Mononuclear cell (primary cell): Measurements from ENCODE around the gene ZBTB7C. TPM values are rescaled to one million over a fixed set of nuclear protein-coding genes. Genes with fewer than 3 reads are reported as not detected.

ENCODE experiments used
- H3K27me3 ChIP-seq: 2 replicates; pipeline ENCODE4 v1.6.0; 2011; ENCODE audit warnings: low read length, control low read depth; ENCODE audit not compliant: insufficient read depth
- H3K4me1 ChIP-seq: 2 replicates; pipeline ENCODE4 v1.5.1; 2011; ENCODE audit warnings: mild to moderate bottlenecking, low read length, control low read depth; ENCODE audit not compliant: insufficient read depth
- H3K4me3 ChIP-seq: 2 replicates; pipeline ENCODE4 v1.5.1; 2011; ENCODE audit warnings: mild to moderate bottlenecking, low read length, moderate library complexity
- H3K9me3 ChIP-seq: 2 replicates; pipeline ENCODE4 v1.5.1; 2011; ENCODE audit warnings: low read depth, mild to moderate bottlenecking, control low read depth, low read length
- total RNA-seq: library from RNA; depleted of rRNA; stranded (reverse); fragments of >200 nt; gene quantifications from one replicate; pipeline ENCODE4 v1.2.3, GENCODE V29; 2012

The ZBTB7C gene
- total RNA-seq, 1 donor = not detected

GRCh38 chr18:48109961-48110493, 299.2 kb downstream of the ZBTB7C start:
- H3K9me3 ChIP-seq = no peaks in the 10 kb centered on the region
- H3K4me1 ChIP-seq = no peaks in the 10 kb centered on the region
- no peak overlapping the region for H3K4me3 ChIP-seq
- no peaks in the 10 kb centered on the region for H3K27me3 ChIP-seq

- Histone ChIP-seq H3K9me3 (no peaks in the 10 kb centered on the region), H3K27me3 (peaks cover 2% of the 10 kb centered on the region), H3K4me3 (no peak overlapping the region), H3K4me1 (no peaks in the 10 kb centered on the region)
Measured at GRCh38 chr18:48108136-48108535, 301.0 kb downstream of the ZBTB7C start.

GRCh38 chr18:48106976-48107781, 302.0 kb downstream of the ZBTB7C start:
- Histone ChIP-seq H3K27me3 (peaks cover 2% of the 10 kb centered on the region), H3K9me3 (no peaks in the 10 kb centered on the region), H3K4me1 (no peaks in the 10 kb centered on the region), H3K4me3 (no peak overlapping the region)

GRCh38 chr18:48106498-48106897, 302.7 kb downstream of the ZBTB7C start:
- no peaks in the 10 kb centered on the region for H3K4me1 ChIP-seq
- H3K4me3 ChIP-seq = no peak overlapping the region
- H3K27me3 ChIP-seq = peaks cover 2% of the 10 kb centered on the region
- H3K9me3 ChIP-seq = no peaks in the 10 kb centered on the region

- no peaks in the 10 kb centered on the region for H3K9me3 ChIP-seq
- H3K27me3 ChIP-seq = peaks cover 2% of the 10 kb centered on the region
- H3K4me1 ChIP-seq = no peaks in the 10 kb centered on the region
- H3K4me3 ChIP-seq = no peak overlapping the region
Measured at GRCh38 chr18:48105317-48105716, 303.9 kb downstream of the ZBTB7C start.

GRCh38 chr18:48104705-48105104, 304.5 kb downstream of the ZBTB7C start:
- H3K4me1 ChIP-seq = no peaks in the 10 kb centered on the region
- peaks cover 2% of the 10 kb centered on the region for H3K27me3 ChIP-seq

GRCh38 chr18:48100651-48101165, 308.5 kb downstream of the ZBTB7C start:
- Histone ChIP-seq H3K4me3 (no peak overlapping the region), H3K9me3 (no peaks in the 10 kb centered on the region), H3K4me1 (no peaks in the 10 kb centered on the region), H3K27me3 (peaks cover 5% of the 10 kb centered on the region)

More at GRCh38 chr18:48104705-48105104, 304.5 kb downstream of the ZBTB7C start:
- Histone ChIP-seq H3K4me3 (no peak overlapping the region), H3K9me3 (no peaks in the 10 kb centered on the region)

- no peaks in the 10 kb centered on the region for H3K9me3 ChIP-seq
- no peaks in the 10 kb centered on the region for H3K4me1 ChIP-seq
- H3K4me3 ChIP-seq = no peak overlapping the region
- peaks cover 5% of the 10 kb centered on the region for H3K27me3 ChIP-seq
Measured at GRCh38 chr18:48100165-48100575, 309.0 kb downstream of the ZBTB7C start.

GRCh38 chr18:48099481-48100164, 309.6 kb downstream of the ZBTB7C start:
- Histone ChIP-seq H3K27me3 (peaks cover 5% of the 10 kb centered on the region), H3K9me3 (no peaks in the 10 kb centered on the region), H3K4me3 (no peak overlapping the region), H3K4me1 (no peaks in the 10 kb centered on the region)

- Histone ChIP-seq H3K4me1 (no peaks in the 10 kb centered on the region), H3K4me3 (no peak overlapping the region), H3K27me3 (peaks cover 5% of the 10 kb centered on the region), H3K9me3 (no peaks in the 10 kb centered on the region)
Measured at GRCh38 chr18:48098538-48098937, 310.6 kb downstream of the ZBTB7C start.

- Histone ChIP-seq H3K4me1 (no peaks in the 10 kb centered on the region), H3K4me3 (no peak overlapping the region), H3K9me3 (no peaks in the 10 kb centered on the region), H3K27me3 (peaks cover 2% of the 10 kb centered on the region)
Measured at GRCh38 chr18:48098007-48098406, 311.2 kb downstream of the ZBTB7C start.

GRCh38 chr18:48095726-48096125, 313.5 kb downstream of the ZBTB7C start:
- Histone ChIP-seq H3K4me3 (no peak overlapping the region), H3K9me3 (no peaks in the 10 kb centered on the region), H3K4me1 (no peaks in the 10 kb centered on the region), H3K27me3 (peaks cover 2% of the 10 kb centered on the region)

GRCh38 chr18:48093104-48093503, 316.1 kb downstream of the ZBTB7C start:
- Histone ChIP-seq H3K9me3 (no peaks in the 10 kb centered on the region), H3K4me1 (no peaks in the 10 kb centered on the region), H3K27me3 (peaks cover 2% of the 10 kb centered on the region), H3K4me3 (no peak overlapping the region)

- Histone ChIP-seq H3K9me3 (no peaks in the 10 kb centered on the region), H3K27me3 (peaks cover 2% of the 10 kb centered on the region), H3K4me1 (no peaks in the 10 kb centered on the region), H3K4me3 (no peak overlapping the region)
Measured at GRCh38 chr18:48091869-48092497, 317.2 kb downstream of the ZBTB7C start.

- no peaks in the 10 kb centered on the region for H3K4me1 ChIP-seq
- H3K27me3 ChIP-seq = no peaks in the 10 kb centered on the region
- no peak overlapping the region for H3K4me3 ChIP-seq
- H3K9me3 ChIP-seq = no peaks in the 10 kb centered on the region
Measured at GRCh38 chr18:48090702-48091101, 318.5 kb downstream of the ZBTB7C start.
